ENCODE measurements around the gene PAPLN.

PAPLN gene

DNA sequence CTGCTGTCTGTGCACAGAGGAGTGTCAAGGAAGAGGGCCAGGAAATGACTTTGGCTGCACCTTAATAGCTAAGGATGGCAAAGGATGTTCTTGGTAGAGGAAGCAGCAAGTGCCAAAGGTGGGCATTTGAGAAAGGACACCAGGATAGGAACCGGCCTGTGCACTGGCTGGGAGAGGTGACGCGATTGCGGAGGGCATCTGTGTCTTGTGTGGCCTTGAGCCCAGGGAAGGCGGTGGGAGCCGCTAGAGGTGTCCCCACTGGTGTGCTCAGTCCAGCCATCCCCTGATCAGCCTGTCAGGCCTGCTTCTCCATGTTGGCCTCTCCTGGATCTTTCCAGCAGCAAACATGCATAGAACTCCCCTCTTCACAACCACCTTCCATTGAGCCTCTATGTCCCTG is 30.2 kb downstream of the PAPLN start:
- peaks cover 0 to 8% of the 10 kb centered on the region in 2 donors for H3K27me3 Mint-ChIP-seq
- H3K4me1 Mint-ChIP-seq, result peaks cover 14 to 20% of the 10 kb centered on the region in 2 donors
- ATAC-seq (replicated peaks) (no peak), DNase-seq (no peak)
- no peaks in the 10 kb centered on the region for H3K36me3 Mint-ChIP-seq
- no peaks in the 10 kb centered on the region for H3K9me3 Mint-ChIP-seq
- H3K27ac Mint-ChIP-seq, result peak overlapping the region; percentile 42
- no peak overlapping the region for H3K4me3 Mint-ChIP-seq

DNA sequence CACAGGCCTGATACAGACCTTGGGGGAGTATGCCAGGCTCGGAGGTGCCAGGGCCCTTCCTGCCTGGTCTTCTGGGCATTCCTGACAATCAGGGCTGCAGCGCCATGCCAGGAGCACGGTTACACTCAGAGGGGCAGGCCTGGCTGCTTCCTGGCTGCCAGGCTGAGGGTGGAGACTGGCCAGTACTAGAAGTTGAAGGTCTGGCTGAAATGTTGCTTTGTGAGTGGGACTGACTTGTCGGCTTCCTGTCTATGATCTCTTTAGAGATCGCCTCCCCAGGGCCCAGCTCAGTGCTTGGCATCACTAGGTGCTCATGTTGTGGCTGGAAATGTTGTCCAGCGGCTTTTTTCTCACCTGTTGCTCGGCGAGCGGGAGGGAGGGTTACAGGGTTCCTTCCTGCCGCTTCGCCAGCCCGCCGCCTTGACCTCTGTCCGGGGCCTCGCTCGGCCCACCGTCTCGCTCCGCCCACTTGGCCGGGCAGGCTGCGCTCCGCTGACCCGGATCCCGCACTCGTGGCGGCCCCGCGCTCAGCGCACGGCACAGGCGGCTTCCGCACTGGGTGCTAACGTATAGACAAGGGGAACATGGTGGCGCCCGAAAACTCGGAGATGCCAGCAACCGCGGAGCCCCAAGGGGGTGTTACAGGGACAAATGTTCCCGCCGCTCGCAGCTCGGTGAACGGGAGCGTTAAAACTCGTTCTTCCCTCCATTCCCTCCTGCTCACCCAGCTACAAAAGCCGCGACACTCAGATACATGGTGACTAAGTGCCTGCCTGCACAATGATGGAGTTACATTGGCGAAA is 32.6 kb downstream of the PAPLN start:
- ATAC-seq (replicated peaks) (peak; percentile 86 to 89), DNase-seq (peak; percentile 43)
- peaks cover 0 to 6% of the 10 kb centered on the region in 2 donors for H3K36me3 Mint-ChIP-seq
- H3K9me3 Mint-ChIP-seq, result no peaks in the 10 kb centered on the region
- peak overlapping the region; percentile 48 for H3K27ac Mint-ChIP-seq
- peaks cover 14 to 20% of the 10 kb centered on the region in 2 donors for H3K4me1 Mint-ChIP-seq
- peak overlapping the region; percentile 74 to 77 for H3K4me3 Mint-ChIP-seq
- H3K27me3 Mint-ChIP-seq, result no peaks in the 10 kb centered on the region

DNA sequence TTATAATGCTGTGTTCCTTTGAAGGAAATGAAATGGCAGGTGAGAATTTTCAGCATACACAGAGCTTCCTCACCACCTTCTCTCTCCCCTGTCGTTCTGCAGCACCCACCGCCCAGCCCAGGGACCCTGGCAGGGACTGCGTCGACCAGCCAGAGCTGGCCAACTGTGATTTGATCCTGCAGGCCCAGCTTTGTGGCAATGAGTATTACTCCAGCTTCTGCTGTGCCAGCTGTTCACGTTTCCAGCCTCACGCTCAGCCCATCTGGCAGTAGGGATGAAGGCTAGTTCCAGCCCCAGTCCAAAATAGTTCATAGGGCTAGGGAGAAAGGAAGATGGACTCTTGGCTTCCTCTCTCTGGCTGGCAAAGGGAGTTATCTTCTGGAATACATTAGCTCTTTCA is 35.1 kb downstream of the PAPLN start:
- H3K27me3 Mint-ChIP-seq, result no peaks in the 10 kb centered on the region
- peaks cover 14 to 20% of the 10 kb centered on the region in 2 donors for H3K4me1 Mint-ChIP-seq
- no peak for ATAC-seq (replicated peaks)
- H3K27ac Mint-ChIP-seq, result no peak overlapping the region
- peaks cover 11 to 19% of the 10 kb centered on the region in 2 donors for H3K36me3 Mint-ChIP-seq
- no peak for DNase-seq
- H3K9me3 Mint-ChIP-seq, result no peaks in the 10 kb centered on the region
- no peak overlapping the region for H3K4me3 Mint-ChIP-seq

DNA sequence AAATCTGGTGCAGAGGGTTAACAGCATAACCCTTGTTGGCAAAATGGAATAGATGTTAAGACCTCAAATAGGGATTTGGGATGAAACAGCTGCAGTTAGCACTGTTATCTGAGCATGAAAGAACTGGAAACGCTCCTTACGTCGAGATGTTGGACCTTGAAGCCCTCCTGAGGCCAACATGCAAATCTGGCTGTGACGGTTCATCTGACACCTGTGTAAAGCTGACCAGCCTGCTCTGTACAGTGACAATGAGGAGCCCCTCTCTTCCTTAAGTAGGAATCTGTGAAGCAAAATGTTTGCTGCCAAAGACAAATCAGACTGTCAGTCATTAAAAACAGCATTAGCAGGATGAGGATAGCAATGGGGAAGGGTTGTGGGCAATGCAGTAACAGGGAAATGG is 36.5 kb downstream of the PAPLN start:
- no peak for DNase-seq
- peaks cover 14 to 20% of the 10 kb centered on the region in 2 donors for H3K4me1 Mint-ChIP-seq
- H3K27ac Mint-ChIP-seq, result no peak overlapping the region
- ATAC-seq (replicated peaks), result no peak
- H3K4me3 Mint-ChIP-seq, result no peak overlapping the region
- no peaks in the 10 kb centered on the region for H3K27me3 Mint-ChIP-seq
- H3K36me3 Mint-ChIP-seq, result peaks cover 13 to 19% of the 10 kb centered on the region in 2 donors
- H3K9me3 Mint-ChIP-seq, result no peaks in the 10 kb centered on the region

DNA sequence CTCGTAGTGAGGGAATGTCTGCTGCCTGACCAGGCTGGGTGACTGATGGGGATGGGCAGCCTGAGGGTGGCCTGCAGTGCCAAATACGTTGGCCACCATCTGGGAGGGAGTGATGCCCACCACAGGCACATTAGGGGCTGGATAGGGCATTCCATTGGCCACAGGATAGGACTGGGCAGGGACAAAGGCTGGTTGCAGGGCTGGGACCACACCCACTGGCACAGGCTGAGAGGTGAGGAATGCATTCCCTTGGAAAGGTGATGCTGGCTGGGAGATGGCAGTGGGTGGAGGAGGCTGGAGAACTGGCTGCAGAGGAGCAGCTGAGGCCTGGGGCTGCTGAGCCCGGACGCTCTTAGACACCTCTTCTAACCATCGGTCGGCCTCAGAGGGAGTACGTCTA is 39.5 kb downstream of the PAPLN start:
- H3K27me3 Mint-ChIP-seq, result no peaks in the 10 kb centered on the region
- peak overlapping the region; percentile 76 for H3K27ac Mint-ChIP-seq

DNA sequence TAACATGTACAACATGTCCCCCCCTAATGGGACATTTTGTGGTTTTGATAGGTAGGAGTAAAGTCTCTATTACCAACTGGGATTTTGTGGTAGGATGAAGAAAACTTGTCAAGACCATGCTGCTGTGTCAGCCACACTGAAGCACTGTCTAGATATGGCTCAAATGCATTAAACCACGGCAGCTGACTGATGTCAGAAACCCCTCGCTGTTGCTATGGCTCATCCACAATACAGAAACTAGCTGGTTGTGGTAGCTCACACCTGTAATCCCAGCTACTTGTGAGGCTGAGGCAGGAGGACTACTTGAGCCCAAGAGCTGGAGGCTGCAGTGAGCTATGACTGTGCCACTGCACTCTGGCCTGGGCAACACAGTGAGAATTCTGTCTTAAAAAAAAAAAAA is 40.1 kb downstream of the PAPLN start:
- H3K4me3 Mint-ChIP-seq, result no peak overlapping the region
- peaks cover 31 to 38% of the 10 kb centered on the region in 2 donors for H3K36me3 Mint-ChIP-seq
- H3K4me1 Mint-ChIP-seq, result no peaks in the 10 kb centered on the region
- DNase-seq (no peak), ATAC-seq (replicated peaks) (no peak)
- H3K27ac Mint-ChIP-seq, result no peak overlapping the region
- no peaks in the 10 kb centered on the region for H3K9me3 Mint-ChIP-seq
- no peaks in the 10 kb centered on the region for H3K27me3 Mint-ChIP-seq

More for the DNA sequence above, 39.5 kb downstream of the PAPLN start:
- DNase-seq (no peak), ATAC-seq (replicated peaks) (no peak)
- Mint-ChIP-seq H3K4me1 (no peaks in the 10 kb centered on the region), H3K36me3 (peaks cover 27 to 33% of the 10 kb centered on the region in 2 donors), H3K4me3 (no peak overlapping the region), H3K9me3 (no peaks in the 10 kb centered on the region)

DNA sequence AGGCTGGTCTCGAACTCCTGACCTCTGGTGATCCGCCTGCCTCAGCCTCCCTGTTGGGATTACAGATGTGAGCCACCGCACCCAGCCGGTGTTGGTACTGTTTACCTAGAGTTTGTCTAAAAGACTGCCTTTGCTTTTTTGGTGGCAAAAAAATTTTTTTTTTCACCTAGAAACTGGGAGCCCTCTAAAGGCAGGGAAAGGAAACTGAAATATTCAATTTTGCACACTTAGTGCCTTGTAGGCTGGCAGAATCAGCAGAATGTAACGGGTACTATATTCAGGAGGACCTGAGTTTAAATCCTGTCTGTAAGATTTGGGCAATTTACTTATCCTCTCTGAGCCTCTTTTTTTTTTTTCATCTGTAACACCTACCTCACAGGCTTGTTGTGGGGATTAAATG is 43.6 kb downstream of the PAPLN start:
- no peak for ATAC-seq (replicated peaks)
- H3K36me3 Mint-ChIP-seq, result peaks cover 39 to 41% of the 10 kb centered on the region in 2 donors
- H3K4me1 Mint-ChIP-seq, result no peaks in the 10 kb centered on the region
- DNase-seq, result no peak
- no peak overlapping the region for H3K4me3 Mint-ChIP-seq
- no peaks in the 10 kb centered on the region for H3K27me3 Mint-ChIP-seq
- no peak overlapping the region for H3K27ac Mint-ChIP-seq
- no peaks in the 10 kb centered on the region for H3K9me3 Mint-ChIP-seq

DNA sequence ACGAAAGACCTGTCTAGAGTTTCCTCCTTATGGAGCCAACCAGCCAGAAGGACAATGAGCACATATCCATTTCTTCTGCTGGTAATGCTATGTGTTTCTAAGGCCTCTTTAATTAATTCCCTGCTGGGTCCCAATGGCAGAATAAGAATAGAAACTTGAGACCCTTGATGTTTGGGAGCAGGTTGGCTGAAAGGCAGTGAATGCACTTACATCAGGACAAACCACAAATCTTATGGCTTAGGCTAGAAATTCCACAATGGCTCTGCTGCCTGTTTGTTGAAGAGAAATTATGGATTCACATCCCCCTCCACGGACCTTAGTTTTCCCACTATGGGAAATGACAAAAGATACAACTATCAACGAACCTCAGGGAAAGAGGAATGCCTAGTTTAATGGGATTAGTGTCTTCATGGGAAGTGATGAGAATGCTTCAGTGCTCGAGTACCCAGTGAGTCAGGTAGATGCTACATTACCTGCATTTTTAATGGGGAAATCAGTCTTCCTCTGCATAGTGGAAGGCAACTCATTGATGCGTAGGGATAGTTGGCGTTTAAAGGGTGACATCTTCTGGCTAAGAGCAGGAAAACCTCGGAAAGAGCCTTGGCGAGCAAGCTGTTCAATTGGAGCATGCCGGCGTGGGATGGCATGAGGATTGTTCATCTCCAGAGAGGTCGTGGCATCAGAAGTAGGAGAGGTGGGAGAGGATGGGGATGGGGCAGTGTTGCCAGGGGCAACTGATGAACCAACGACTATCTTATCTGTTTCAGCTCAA is 46.5 kb downstream of the PAPLN start:
- H3K36me3 Mint-ChIP-seq, result peaks cover 29 to 34% of the 10 kb centered on the region in 2 donors
- ATAC-seq (replicated peaks) (no peak), DNase-seq (no peak)
- no peaks in the 10 kb centered on the region for H3K9me3 Mint-ChIP-seq
- H3K27ac Mint-ChIP-seq, result peak overlapping the region; percentile 3
- no peaks in the 10 kb centered on the region for H3K4me1 Mint-ChIP-seq
- no peak overlapping the region for H3K4me3 Mint-ChIP-seq
- H3K27me3 Mint-ChIP-seq, result no peaks in the 10 kb centered on the region

DNA sequence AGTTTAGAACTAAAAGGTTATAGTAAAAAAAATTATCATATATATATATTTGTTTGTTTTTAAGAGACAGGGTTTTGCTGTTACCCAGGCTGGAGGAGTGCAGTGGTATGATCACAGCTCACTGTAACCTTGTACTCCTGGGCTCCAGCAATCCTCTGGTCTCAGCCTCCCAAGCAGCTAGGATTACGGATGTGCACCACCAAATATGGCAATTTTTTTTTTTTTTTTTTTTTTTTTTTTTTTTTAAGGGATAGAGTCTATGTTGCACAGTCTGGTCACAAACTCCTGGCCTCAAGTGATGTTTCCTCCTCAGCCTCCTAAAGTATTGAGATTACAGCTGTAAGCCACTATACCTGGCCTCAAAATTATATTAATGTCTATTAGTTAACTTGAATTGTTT is 48.7 kb downstream of the PAPLN start:
- peaks cover 4 to 13% of the 10 kb centered on the region in 2 donors for H3K4me1 Mint-ChIP-seq
- DNase-seq (no peak), ATAC-seq (replicated peaks) (no peak)
- no peaks in the 10 kb centered on the region for H3K27me3 Mint-ChIP-seq
- no peak overlapping the region for H3K27ac Mint-ChIP-seq
- no peaks in the 10 kb centered on the region for H3K9me3 Mint-ChIP-seq
- H3K36me3 Mint-ChIP-seq, result peaks cover 22 to 25% of the 10 kb centered on the region in 2 donors
- no peak overlapping the region for H3K4me3 Mint-ChIP-seq

DNA sequence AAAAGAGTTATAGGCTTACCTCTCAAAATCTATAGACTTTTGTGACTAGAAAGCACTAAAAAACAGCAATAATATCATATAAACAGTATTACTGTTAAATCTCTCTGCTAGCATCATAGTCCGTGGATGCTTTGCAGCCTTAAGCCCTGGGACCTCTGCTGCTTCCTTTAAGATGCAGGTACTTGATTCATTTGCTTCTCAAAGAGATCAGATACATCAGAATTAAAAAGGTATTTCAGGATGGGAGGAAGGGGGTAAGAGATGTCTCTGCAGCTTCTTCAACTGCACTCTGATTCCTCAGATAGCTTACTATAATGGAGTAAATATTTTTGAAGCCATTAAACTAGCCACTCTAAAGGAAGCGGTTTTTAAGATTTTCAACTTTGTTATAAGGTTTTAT is 49.3 kb downstream of the PAPLN start:
- no peaks in the 10 kb centered on the region for H3K9me3 Mint-ChIP-seq
- H3K27ac Mint-ChIP-seq, result no peak overlapping the region
- no peak for ATAC-seq (replicated peaks)
- H3K27me3 Mint-ChIP-seq, result no peaks in the 10 kb centered on the region
- peaks cover 21 to 25% of the 10 kb centered on the region in 2 donors for H3K36me3 Mint-ChIP-seq
- peaks cover 4 to 13% of the 10 kb centered on the region in 2 donors for H3K4me1 Mint-ChIP-seq
- no peak overlapping the region for H3K4me3 Mint-ChIP-seq
- DNase-seq, result no peak

DNA sequence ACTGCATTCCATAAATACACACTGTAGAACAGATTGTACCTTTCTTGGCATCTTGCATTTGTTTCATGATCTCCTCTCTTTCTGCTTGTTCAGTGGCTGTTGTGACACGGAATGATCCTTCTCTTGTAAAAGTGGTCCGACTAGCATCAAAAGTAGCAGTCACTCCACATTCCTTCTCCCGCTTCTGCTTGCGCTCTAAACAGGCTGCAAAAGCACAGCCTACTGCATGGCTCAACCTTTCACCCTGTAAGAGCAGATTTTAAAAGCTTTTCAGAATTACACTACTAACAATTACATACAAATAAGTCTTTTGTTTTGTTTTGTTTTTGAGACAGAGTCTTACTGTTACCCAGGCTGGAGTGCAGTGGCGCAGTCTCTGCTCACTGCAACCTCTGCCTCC is 49.8 kb downstream of the PAPLN start:
- Mint-ChIP-seq H3K27ac (no peak overlapping the region), H3K4me1 (peaks cover 4 to 13% of the 10 kb centered on the region in 2 donors), H3K27me3 (no peaks in the 10 kb centered on the region), H3K36me3 (peaks cover 19 to 26% of the 10 kb centered on the region in 2 donors), H3K4me3 (no peak overlapping the region), H3K9me3 (no peaks in the 10 kb centered on the region)
- ATAC-seq (replicated peaks) (no peak), DNase-seq (no peak)

DNA sequence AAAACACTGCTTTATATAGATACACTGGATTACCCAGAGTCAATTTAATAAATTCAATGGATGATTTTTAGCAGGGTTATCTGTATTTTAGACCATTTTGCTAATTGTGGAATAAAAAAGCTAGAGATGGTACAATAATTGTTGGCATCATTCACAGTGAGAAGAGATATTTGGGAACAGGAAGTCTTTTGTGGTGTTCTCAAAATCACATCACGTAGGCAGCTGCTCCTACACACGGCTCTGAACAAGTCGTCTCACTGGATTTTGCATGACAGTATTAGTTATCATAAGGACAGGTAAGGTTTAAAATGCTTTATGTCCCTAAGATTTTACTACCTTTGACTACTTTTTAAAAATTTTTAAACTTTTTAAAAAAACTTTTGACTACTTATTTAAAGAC is 52.0 kb downstream of the PAPLN start:
- H3K27ac Mint-ChIP-seq, result no peak overlapping the region
- no peaks in the 10 kb centered on the region for H3K9me3 Mint-ChIP-seq
- ATAC-seq (replicated peaks) (no peak), DNase-seq (no peak)
- peaks cover 4 to 13% of the 10 kb centered on the region in 2 donors for H3K4me1 Mint-ChIP-seq
- H3K36me3 Mint-ChIP-seq, result peaks cover 12 to 24% of the 10 kb centered on the region in 2 donors
- H3K27me3 Mint-ChIP-seq, result no peaks in the 10 kb centered on the region
- no peak overlapping the region for H3K4me3 Mint-ChIP-seq

DNA sequence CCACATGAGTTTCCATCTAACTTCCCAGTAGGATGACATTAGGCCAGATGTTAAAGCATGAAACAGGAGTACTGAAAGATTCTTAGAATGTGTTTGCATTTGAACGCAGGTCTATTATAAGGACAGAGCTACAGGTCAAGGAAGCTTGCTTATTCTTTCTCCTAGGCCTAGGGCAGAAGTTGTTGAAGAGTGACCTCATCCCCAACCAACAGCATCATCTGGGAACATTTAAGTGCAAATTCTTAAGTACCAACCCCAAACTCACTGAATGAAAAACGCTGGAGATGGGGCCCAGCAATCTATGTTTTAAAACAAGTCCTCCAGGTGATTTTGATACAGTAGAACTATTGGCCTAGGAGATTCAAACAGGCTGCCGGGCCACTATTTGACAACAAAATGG is 52.4 kb downstream of the PAPLN start:
- peaks cover 13 to 26% of the 10 kb centered on the region in 2 donors for H3K36me3 Mint-ChIP-seq
- H3K9me3 Mint-ChIP-seq, result no peaks in the 10 kb centered on the region
- no peaks in the 10 kb centered on the region for H3K27me3 Mint-ChIP-seq
- peaks cover 4 to 13% of the 10 kb centered on the region in 2 donors for H3K4me1 Mint-ChIP-seq
- ATAC-seq (replicated peaks) (no peak), DNase-seq (no peak)
- no peak overlapping the region for H3K27ac Mint-ChIP-seq
- H3K4me3 Mint-ChIP-seq, result no peak overlapping the region

DNA sequence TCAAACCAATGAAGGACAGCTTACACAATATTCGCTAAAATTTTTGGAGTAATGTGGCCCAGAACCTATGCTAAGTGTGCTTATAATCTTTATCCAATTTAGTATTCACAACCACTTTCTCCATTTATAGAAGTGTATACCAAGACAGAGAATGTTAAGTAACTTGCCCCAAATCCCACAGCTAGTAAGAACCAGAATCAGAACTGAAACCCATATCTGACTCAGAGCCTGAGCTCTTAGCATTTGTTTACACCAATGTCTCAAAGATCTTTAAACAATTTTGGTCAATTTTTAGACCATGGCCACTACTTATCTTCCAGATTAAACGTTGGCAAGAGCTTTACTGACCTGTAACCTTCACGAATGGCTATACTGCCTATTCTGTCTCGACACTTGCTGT is 53.0 kb downstream of the PAPLN start:
- H3K27ac Mint-ChIP-seq, result no peak overlapping the region
- ATAC-seq (replicated peaks) (peak; percentile 92 to 97), DNase-seq (no peak)
- peaks cover 13 to 26% of the 10 kb centered on the region in 2 donors for H3K36me3 Mint-ChIP-seq
- H3K27me3 Mint-ChIP-seq, result no peaks in the 10 kb centered on the region
- H3K4me3 Mint-ChIP-seq, result no peak overlapping the region
- no peaks in the 10 kb centered on the region for H3K9me3 Mint-ChIP-seq
- peaks cover 4 to 13% of the 10 kb centered on the region in 2 donors for H3K4me1 Mint-ChIP-seq

Measured in stimulated activated naive B cell treated with anti-CD40 and anti-IgM and Interleukin-4, amounts not matched to agents 10 μg/mL and 1 μg/mL and 100 μg/mL, for 72 hours (primary cell).